GM21529 (cell line): ENCODE results near the gene SERPINI1.
A peak's percentile ranks its signal among the peaks of the same experiment; 100 is the strongest.
"Not testable (repeated sequence)": the region's sequence is repeated elsewhere in the genome, so short reads cannot be mapped to it uniquely, and the experiment has no call there.

ENCODE experiments used
- ATAC-seq: cut with Tn5 transposase; IDR thresholded peaks from one replicate; pipeline ENCODE4 v1.9.1; 2021; ENCODE audit not compliant: unreplicated experiment

Gene SERPINI1

GRCh38 chr3:167783781-167784180, 48.3 kb downstream of the SERPINI1 start:
- ATAC-seq: no peak

- no peak for ATAC-seq
Measured at GRCh38 chr3:167785790-167786189, 50.3 kb downstream of the SERPINI1 start.

- ATAC-seq: no peak
Measured at GRCh38 chr3:167787440-167787839, 51.9 kb downstream of the SERPINI1 start.

GRCh38 chr3:167798443-167798842, 62.9 kb downstream of the SERPINI1 start:
- ATAC-seq: peak; percentile 86

GRCh38 chr3:167808910-167809309, 73.4 kb downstream of the SERPINI1 start:
- no peak for ATAC-seq

- ATAC-seq: no peak
Measured at GRCh38 chr3:167810236-167810635, 74.7 kb downstream of the SERPINI1 start.

- no peak for ATAC-seq
Measured at GRCh38 chr3:167811031-167811430, 75.5 kb downstream of the SERPINI1 start.

- ATAC-seq: no peak
Measured at GRCh38 chr3:167813169-167814123, 77.9 kb downstream of the SERPINI1 start.

- ATAC-seq: no peak
Measured at GRCh38 chr3:167814441-167814951, 79.0 kb downstream of the SERPINI1 start.

- ATAC-seq: no peak
Measured at GRCh38 chr3:167816953-167817352, 81.4 kb downstream of the SERPINI1 start.

- no peak for ATAC-seq
Measured at GRCh38 chr3:167820102-167820865, 84.8 kb downstream of the SERPINI1 start.

- ATAC-seq: no peak
Measured at GRCh38 chr3:167821248-167821805, 85.8 kb downstream of the SERPINI1 start.

GRCh38 chr3:167823738-167824137, 88.2 kb downstream of the SERPINI1 start:
- no peak for ATAC-seq

GRCh38 chr3:167827588-167827987, 92.1 kb downstream of the SERPINI1 start:
- ATAC-seq: not testable (repeated sequence)

- no peak for ATAC-seq
Measured at GRCh38 chr3:167829071-167829470, 93.5 kb downstream of the SERPINI1 start.

- peak; percentile 69 for ATAC-seq
Measured at GRCh38 chr3:167830007-167830406, 94.5 kb downstream of the SERPINI1 start.

- no peak for ATAC-seq
Measured at GRCh38 chr3:167835359-167835758, 99.8 kb downstream of the SERPINI1 start.

GRCh38 chr3:167835953-167836352, 100.4 kb downstream of the SERPINI1 start:
- no peak for ATAC-seq

GRCh38 chr3:167837466-167837865, 101.9 kb downstream of the SERPINI1 start:
- ATAC-seq: no peak

- ATAC-seq: no peak
Measured at GRCh38 chr3:167839460-167840134, 104.1 kb downstream of the SERPINI1 start.

GRCh38 chr3:167840247-167840646, 104.7 kb downstream of the SERPINI1 start:
- ATAC-seq: no peak
